ENCODE data around the gene ITGAL.

The ITGAL gene

DNA sequence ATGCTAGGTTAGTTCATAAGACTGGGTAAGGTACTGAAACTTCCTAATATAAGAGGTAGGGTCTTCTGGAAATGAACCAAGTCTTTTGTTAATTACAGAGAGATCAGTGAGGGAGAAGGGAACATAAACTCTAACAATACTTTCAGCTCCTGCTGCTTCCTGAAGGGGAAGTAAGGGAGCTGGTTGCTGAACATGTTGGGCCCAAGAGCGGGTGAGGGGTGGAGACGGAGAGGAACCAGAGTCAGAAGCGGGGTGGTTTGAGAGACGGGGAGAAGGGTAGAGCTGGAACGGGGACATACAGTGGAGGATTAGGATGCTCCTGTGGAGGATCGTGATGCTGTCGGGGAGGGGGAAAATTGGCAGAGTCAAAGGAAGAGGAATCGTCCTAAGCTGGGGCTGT lies 73.6 kb downstream of the ITGAL start:
- peak; percentile 60 to 65 for DNase-seq

DNA sequence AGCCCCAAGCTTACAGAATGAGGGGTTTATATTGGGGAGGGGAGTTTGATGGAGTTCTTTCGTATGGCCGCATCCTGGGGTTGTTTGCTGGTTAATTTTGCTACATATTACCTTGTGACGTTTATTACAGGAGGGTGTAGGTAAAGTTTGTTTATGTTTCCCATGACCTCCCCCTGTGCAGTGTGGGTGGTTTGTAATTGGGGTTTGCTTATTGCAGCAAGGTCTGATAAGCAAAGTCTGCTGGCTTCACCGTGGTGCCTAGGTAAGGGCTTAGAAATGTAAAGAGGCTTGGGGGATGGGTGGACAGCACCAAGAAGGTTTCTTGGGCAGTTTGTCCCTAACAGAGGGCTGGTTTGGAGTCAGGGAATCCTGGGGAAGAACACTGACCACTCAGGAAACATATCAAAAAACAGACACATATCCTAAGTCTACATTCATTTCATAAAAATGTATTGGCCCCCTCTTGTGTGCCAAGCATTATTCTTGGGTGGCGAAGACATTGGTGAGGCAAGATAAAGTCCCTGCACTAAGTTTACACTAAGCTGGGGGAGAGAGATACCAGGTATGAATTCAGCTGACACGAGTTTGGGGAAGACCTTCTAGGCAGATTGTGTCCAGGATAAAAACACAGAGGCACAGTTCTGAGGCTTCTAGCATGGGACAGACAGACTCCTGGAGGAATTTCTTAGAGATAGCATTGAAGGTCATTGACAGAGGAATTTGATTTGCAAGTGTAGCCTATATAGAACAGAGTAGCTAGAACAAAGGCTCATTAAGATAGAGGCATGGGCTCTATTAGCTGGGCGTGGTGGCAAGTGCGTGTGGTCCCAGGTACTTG lies 76.1 kb downstream of the ITGAL start:
- DNase-seq: no peak

DNA sequence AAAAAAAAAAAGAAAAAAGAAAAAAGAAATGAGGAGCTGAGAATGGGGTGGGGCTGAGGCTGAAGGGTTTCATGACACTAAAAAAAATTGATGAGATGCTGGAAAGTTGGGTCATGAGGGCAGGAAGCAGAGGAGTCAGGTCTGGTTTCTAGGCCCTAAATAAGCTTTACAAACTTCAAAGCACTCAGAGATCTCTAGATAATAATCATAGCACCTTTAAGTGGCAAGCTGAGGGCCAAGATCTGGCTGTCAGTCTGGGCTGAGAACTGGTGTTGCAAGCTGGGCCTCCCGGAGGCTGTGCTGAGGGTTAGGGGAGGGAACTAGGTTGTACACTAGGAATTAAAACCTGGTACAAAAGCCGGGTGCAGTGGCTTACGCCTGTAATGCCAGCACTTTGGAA lies 79.2 kb downstream of the ITGAL start:
- no peak for DNase-seq

DNA sequence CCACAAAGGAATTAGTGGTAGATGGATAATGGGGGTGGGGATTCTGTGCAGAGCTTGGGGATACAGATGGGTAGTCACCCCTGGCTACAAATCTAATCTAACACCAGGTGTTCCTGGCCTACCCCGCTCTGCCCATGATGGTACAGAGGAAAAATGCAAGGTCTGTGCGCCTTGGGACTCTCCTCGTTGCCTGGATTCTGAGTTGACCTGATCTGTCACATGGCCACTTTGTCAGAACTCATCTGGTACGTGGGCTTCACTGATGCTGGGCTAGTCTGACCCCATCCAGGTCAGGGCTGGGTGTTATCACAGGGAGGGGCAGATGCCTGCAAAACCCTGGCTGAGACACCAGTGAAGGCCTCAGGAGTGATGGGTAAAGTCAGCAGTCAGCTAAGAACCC lies 80.4 kb downstream of the ITGAL start:
- no peak for DNase-seq

DNA sequence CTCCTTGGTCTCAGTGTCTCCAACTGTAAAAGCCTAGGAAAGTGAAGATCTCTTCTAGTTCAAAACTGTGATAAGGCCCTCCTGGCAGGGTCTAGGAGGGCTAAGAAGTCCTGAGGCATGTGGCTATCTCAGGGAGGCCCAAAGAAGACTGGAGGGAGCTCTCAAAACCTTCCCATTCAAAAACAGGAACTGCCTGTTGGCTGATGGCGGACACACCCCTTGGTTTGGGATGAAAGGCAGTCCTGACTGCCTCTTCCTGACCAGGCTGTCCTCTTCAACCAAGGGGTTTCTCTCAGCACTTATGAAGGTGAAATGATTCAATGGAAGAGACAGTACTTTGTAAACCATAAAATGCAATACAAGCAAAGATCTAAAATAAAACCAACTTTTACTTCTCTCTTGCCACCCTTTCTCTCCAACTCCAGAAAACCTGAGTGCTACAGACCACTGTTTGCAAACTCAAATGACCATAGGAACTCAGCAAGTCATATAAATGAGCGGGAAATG lies 80.9 kb downstream of the ITGAL start:
- DNase-seq: peak in 1 of 2 donors; percentile 29

DNA sequence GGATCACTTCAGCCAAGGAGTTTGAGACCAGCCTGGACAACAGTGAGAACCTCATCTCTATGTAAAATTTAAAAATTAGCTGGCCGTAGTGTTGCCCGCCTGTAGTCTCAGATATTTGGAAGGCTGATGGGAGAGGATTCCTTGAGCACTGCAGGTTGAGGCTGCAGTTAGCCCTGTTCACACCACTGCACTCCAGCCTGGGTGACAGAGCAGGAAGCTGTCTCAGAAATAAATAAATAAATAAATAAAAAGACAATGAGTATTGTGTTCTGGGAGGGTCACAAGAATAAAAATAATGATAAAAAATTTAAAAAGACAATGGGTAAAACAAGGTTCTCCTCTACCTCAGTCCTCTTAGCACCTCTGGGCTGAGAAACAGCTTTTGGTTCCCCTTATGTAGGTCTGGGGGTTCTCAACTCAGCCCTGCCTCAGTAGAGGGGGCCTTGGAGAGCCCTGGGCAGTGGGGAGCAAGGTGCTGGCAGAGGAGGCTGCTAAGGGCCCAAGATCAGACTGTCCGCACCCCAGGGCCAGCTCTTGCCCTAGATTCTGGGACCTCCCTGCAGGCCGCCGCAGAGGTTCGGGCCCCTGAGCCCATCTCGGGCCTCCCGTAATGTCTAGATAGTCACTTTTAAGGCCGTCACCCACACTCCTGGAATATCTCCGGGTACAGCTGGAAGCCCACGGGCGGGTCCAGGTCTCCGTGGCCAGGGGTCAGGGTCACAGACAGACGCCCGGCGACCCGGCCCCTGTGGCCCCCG lies 82.2 kb downstream of the ITGAL start:
- no peak for DNase-seq

DNA sequence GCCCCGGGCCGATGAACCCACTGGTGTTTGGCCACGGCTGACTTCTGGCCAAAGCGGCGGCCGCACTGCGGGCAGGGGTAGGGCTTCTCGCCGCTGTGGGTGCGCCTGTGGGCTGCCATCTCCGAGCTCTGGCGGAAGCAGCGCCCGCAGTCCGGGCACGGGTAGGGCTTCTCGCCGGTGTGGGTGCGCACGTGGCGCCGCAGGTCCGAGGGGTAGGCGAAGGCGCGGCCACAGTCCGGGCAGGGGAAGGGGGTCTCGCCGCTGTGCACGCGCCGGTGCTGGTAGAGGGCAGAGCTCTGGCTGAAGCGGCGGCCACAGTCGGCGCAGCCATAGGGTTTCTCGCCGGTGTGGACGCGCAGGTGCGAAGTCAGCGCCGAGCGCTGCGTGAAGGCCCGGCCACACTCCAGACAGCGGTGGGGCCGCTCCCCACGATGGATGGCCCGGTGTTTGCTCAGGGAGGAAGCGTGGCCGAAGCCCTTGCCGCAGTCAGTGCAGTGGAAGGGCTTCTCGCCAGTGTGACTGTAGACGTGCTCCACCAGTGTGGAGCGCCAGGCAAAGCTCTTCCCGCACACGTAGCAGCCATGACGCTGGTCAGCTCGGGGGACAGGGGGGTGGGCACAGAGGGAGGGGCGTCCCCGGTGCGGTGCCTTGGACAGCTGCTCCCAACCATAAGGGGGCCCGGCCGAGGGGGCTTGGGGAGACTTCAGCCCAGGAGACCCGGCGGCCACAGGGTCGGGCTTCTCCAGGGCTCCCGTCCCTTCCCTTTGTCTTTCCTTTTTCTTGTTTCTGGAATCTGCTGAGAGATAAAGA lies 83.0 kb downstream of the ITGAL start:
- DNase-seq: no peak

DNA sequence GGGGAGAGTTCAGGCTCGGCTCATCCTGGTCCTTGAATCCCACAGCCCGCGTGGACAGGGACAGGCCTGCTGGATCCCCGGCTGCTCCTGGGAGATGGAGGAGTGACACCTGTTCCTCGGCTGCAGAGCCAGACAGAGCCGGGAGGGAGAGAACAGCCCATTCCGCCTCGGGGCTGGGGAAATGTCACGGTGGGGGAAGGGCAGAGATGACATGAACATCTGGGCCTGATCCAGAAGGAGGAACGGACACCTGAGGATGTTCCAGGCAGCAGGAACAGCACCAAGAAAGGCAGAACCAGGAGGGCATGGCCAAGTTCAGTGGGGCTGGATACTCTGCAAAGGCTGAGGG lies 83.6 kb downstream of the ITGAL start:
- DNase-seq: no peak

DNA sequence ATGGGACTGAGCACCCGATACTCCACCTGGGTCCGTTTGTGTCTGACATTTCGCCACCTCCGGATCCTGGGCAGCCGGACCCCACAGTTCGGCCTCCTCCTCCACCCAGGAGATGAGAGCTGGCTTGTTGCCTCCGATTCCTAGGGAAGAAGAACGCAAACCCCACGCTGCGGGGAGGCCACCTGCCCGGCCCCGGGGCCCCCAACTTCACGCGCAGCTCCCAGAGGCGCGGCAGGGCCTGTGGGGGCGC lies 85.1 kb downstream of the ITGAL start:
- DNase-seq: no peak

DNA sequence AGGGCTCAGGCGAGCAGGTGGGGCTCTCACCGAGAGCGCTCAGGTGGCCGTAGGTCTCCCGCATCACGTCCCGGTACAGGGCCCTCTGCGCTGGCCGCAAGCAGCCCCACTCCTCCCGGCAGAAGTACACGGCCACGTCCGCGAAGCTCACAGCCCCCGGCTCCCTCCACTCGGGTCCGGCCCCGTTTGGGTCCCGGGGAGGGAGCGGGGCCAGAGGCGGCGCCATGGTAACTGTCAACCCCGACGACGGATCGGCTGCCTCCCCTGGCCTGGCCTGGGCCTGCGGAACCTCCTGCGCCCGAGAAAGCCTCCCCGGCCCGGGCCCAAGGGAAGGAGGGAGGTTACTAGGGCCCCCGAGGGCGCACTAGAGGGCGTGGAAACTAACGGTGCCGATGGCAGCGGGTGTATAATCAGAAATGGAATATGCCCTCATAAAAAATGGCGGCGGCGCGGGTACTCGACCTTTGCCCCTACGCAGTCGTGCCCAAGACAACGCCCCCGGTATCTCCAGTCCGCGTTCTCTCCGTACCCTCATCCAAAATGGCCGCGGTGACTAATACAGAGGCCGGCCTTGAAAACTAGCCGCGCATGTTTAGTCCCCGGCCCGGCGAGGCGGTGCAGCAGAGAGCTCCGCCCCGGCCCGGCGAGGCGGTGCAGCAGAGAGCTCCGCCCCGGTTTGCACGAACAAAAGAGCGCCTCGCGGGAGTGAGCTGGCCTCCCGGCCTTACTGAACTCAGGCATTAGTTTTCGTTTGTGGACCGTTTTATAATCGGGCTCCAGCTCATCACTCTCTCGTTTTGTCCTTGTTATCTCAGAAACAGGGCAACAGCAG lies 85.6 kb downstream of the ITGAL start, which contains the start of gene ZNF764:
TSS of gene ZNF764 (minus strand) at position 418 of the 832 bp plus-strand sequence. CDS start at position 226, 192 bp downstream.
- DNase-seq: peak; percentile 99

DNA sequence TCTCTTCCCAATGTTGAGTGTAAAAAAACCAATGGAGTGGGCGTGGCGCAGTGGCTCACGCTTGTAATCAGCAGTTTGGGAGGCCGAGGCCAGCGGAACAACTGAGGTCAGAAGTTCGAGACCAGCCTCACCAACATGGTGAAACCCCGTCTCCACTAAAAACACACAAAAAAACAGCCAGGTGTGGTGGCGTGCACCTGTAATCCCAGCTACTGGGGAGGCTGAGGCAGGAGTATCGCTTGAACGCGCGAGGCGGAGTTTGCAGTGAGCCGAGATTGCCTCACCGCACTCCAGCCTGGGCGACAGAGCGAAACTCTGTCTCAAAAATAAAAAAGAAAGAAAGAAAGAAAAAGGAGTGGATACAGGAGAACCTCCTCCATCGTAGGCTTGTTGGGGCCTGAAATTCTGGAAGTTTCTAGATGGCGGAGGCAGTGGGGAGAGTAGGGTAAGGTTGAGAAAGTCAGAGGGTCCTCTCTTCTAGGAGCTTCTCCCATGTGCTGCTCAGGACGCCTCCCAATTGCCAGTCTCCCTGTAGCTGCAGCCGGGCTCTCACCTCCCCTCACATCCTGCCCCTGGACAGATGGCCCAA lies 86.3 kb downstream of the ITGAL start:
- no peak for DNase-seq

DNA sequence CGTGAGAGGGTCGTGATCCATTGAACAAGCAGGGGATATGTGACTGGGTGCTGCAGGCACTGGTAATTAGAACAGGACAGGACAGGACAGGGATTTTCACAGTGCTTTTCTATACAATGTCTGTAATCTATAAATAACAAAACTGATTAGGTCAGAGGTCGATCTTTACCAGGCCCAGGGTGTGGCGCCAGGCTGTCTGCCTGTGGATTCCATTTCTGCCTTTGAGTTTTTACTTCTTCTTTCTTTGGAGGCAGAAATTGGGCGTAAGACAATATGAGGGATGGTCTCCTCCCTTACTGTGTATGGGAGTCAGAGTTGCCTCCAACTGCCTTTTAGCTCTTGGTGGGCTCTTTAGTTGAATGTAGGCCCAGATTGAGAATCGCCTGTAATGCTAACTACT lies 87.1 kb downstream of the ITGAL start:
- DNase-seq: peak; percentile 50 to 59

DNA sequence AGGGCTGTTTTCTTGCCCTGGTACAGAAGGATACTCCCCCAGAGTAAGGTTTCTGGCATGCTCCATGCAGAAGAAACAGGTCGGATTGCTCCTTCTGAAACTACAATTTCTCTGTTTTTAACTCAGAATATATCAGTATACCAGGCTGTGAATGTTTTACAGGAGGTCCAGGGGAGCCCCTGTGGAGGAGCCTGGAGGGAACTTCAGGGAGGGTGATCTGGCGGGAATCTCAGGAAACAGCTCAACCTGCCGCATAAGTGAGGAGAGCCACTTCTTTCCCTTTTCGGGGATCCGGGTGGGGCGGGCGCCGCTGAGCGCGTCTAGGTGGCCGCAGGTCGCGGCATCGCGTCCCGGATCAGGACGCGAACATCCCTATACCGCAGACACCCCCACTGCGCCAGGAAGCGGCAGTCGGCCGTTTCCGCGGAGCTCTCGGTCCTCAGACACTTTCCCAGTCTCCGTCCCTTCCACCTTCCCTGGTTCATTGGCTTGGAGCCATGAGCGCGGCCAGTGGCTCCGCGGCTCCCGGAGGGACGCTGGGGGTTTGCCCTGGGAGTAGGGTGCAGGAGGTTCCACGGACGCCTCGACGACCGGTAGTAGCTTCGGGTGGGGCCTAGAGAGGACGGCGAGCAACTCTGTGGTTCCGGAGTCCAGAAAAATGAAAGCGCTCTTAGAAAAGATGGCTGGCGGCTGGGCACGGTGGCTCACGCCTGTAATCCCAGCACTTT lies 88.7 kb downstream of the ITGAL start:
- peak in 1 of 2 donors; percentile 17 for DNase-seq

DNA sequence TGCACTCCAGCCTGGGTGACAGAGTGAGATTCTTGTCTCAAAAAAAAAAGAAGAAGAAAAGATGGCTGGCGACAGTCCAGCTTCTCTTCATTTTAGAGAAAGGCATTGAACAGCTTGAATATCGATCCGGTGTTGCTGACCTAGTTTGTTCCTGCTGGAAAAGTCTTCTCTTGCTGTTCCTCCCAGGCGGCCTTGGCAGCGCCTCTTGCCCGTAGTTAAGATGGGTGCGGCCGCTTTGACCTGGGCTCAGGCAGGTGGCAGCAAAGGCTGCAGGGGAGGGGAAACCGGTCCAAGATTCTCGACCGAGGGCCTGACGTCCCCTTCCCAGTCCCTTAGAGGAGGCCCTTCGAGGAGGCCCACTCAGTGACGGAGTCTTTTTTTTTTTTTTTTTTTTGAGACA lies 89.5 kb downstream of the ITGAL start:
- no peak for DNase-seq

DNA sequence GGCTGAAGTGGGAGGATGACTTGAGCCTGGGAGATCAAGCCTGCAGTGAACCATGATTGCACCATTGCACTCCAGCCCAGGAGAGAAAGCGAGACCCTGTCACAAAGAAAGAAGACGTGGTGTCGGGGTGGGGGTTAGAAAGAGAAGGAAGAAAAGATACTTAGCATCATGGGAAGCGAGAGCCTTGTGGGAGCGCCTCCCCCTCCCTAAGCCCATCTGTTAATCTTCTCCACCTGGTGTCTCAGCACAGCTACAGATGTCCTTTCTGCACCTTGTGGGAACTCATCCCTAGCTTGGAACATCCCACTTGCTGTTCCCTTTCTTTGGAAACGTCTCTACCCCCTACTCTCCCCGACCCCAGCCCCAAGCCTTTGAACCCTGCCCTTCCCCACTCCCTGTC lies 93.0 kb downstream of the ITGAL start:
- no peak for DNase-seq

DNA sequence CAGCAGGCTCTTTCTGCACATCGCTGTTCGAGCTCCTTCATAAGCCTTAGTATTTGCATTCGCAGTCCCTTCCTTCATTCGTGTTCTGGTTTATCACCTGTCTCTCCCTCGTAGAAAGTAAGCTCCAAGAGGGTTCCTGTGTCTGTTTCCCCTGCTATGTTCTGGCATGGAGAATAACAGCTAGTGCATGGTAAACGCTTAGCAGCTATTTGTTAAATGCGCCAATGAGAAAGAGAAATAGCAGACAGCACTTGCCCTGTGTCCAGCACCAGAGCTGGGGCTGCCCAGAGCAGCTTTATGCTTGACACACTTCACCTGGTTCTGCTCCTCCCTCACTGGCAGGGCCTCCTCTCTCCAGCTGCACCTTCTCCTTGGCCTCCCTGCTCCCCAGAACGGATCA lies 93.4 kb downstream of the ITGAL start:
- DNase-seq: no peak

DNA sequence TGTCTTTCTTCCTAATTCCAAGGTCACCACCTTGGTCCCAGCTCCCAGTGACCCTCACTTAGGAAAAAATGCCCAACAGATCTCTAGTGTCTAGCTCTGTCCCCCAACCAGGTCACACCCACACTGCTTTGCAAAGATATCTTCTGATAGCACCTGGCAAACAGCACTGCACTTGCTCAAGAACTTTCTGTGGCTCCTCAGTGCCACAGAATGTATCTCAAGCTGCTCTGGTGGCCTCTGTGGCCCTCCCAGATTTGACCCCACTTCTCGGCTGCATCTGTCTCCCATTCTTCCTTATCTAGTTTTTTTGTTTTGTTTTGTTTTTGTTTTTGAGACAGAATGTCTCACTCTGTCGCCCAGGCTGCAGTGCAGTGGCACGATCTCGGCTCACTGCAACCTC lies 94.0 kb downstream of the ITGAL start:
- DNase-seq: no peak

DNA sequence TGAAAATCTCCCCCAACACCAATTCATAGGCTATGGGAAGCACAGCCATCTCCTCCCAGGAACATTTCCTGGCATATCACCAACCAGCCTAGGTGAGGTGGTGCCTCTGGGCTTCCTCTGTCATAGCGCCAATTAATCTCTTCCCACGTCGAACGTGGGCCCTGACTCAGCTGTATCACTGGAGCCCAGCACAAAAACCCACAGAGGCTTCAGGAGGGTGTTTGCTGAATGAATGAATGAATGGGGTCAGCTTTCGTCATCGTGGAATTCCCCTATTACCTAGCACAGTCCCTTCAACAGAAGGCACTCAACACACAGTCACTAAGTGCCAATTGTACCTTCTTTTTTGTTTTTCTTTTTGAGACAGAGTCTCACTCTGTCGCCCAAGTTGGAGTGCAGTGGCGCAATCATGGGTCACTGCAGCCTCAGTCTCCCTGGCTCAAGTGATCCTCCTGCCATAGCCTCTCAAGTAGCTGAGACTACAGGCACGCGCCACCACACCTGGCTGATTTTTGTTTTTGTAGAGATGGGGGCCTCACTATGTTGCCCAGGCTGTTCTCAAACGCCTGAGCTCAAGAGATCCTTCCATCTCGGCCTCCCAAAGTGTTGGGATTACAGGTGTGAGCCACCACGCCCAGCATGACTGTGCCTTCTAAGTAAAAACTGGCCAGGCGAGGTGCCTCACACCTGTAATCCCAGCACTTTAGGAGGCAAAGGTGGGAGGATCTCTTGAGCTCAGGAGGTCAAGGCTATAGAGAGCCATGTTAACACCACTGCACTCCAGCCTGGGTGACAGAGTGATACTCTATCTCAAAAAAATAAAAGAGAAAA lies 94.8 kb downstream of the ITGAL start:
- no peak for DNase-seq

DNA sequence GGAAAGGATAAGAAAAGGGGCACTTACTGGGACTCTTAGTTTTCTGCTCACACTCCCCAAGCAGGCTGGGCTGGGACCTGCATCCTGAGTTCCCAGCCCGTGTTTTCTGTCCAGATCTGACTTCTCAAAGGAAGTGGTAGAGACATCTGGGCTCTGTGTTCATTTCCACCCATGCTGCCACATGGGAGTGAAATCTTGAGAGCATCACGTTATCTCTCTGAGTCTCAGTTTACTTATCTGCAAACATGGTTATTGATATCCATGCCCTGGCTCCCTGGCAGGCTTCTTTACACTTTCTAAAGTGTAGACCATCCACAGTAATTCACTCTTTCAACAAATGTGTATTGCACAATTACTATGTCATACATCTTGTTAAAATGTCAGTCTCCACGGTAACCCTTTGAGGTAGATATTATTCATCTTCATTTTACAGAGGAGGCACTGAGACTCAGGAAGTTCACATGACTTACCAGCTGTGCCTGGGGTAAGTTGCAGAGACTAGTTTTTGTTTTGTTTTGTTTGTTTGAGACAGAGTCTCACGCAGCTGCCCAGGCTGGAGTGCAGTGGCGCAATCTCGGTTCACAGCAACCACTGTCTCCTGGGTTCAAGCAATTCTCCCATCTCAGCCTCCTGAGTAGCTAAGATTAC lies 95.6 kb downstream of the ITGAL start:
- DNase-seq: peak; percentile 81 to 82

DNA sequence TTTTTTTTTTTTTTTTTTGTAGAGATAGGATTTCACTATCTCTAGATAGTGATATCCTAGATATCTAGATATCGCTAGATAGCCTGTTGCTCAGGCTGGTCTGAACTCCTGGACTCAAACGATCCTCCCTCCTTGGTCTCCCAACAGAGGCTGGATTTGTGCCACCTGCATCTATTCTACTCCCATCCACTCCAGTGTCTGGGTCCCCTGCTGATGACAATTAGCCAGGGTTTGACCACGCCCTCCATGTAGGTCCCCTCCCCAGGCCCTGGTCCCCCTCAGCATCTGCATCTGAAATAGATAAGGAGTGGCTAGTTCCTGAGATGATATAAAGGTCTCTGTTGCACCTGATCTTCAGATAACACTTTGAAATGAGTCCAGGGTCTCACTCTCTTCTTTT lies 96.7 kb downstream of the ITGAL start:
- no peak for DNase-seq

Data from inflammatory macrophage (primary cell).